Islet of Langerhans (tissue), 1 donor: Measurements from ENCODE around the gene DENND1A.
"Not testable (repeated sequence)": the region's sequence is repeated elsewhere in the genome, so short reads cannot be mapped to it uniquely, and the experiment has no call there.

Experiments used
- FAIRE-seq: peaks from one replicate; lab custom pipeline; 2011; peaks lifted over from hg19 to GRCh38; lab: Jason Lieb, UNC

DENND1A gene

GRCh38 chr9:123929870-123930831, at the start of gene DENND1A:
DENND1A (minus strand) TSS chr9:123930126; CDS start chr9:123929905, 221 bp downstream.
- no peak for FAIRE-seq

GRCh38 chr9:123978981-123979380, 49.1 kb upstream of the DENND1A start:
- FAIRE-seq = no peak

- FAIRE-seq = not testable (repeated sequence)
Measured at GRCh38 chr9:123976579-123976978, 46.7 kb upstream of the DENND1A start.

GRCh38 chr9:123975871-123976270, 45.9 kb upstream of the DENND1A start:
- no peak for FAIRE-seq

GRCh38 chr9:123974471-123974870, 44.5 kb upstream of the DENND1A start:
- no peak for FAIRE-seq

GRCh38 chr9:123973590-123974223, 43.8 kb upstream of the DENND1A start:
- no peak for FAIRE-seq

DNA sequence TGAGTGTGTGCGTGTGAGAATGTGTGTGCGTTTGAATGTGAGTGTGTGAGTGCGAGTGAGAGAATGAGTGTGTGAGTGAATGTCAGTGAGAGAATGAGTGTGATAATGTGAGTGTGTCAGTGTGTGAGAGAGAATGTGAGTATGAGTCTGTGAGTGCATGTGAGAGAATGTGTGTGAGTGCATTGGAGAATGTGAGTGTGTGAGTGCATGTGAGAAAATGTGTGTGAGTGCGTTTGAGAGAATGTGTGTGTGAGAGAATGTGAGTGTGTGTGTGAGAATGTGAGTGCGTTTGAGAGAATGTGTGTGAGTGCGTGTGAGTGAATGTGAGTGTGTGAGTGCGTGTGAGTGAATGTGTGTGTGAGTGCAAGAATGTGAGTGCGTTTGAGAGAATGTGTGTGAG, 42.7 kb upstream of the DENND1A start:
- FAIRE-seq = no peak

DNA sequence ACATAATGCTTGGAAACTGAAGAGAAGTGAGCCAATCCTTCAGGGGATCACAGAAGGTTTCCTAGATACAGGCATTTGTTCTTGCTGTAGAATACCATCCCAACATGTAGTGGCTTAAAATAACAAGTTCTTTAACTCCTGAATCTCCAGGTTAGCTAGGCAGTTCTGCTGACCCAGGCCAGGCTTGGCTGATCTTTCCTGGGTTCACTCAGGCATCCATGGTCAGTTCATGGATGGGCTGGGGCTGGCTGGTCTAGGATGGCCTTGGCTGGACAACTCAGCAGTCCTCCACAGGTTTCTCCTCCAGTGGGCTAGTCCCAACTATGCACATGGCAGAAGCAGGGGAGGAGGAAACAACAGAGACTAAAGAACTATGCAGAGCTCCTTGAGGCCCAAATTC, 37.4 kb upstream of the DENND1A start:
- FAIRE-seq = no peak

- FAIRE-seq = no peak
Measured at GRCh38 chr9:123965801-123966686, 36.1 kb upstream of the DENND1A start.

GRCh38 chr9:123964761-123965160, 34.8 kb upstream of the DENND1A start:
- no peak for FAIRE-seq

GRCh38 chr9:123960965-123961364, 31.0 kb upstream of the DENND1A start:
- FAIRE-seq = no peak

GRCh38 chr9:123960366-123960765, 30.4 kb upstream of the DENND1A start:
- no peak for FAIRE-seq

DNA sequence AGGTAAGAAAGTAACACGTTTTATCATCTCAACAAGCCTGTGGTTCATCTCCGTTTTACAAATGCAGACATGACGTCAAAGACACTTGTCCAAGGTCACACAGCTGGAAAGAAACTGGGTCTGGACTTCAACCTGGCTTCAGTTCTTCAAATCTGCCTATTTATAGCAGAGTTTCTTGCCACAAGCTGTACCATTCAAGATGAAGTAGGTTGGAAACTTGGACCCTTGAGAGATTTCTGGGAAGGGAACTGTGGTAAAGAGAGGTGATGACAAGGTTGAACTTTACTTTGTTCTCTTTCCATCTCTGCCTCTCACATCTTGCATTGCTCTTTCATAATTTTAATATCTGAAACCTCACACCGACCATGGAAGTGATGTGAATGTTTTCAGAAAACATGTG, 29.9 kb upstream of the DENND1A start:
- no peak for FAIRE-seq

DNA sequence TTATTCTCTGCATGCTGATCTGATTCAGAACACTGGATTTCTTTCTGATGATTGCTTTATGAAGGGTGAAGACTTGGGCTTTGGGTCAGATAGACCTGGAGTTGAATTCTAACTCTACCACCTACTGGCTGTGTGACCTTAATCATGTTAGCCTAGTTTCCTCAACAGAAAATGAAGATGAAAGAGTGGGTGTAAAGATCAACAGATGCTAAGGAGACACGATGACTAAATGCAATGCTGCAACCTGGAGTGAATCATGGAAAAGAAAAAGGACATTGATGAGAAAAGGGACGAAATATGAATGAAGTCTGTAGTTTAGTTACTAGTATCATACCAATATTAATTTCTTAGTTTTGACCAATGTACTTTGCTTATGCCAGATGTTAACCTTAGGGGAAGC, 27.8 kb upstream of the DENND1A start:
- no peak for FAIRE-seq

- no peak for FAIRE-seq
Measured at GRCh38 chr9:123957168-123957721, 27.3 kb upstream of the DENND1A start.

DNA sequence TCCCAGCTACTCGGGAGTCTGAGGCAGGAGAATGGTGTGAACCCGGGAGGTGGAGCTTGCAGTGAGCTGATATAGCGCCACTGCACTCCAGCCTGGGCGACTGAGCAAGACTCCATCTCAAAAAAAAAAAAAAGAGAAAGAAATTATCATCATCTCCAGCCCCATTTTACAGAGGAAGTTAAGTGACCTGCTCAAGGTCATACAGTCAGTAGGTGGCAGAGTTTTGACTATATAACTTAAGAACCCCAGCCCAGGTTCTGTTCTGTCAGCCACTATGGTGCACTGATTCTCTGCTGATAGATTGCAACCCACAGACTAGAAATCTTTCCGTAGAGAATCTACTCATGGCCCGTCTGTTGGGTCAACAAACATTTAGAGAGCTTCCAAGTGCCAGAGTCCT, 25.7 kb upstream of the DENND1A start:
- FAIRE-seq = no peak

GRCh38 chr9:123954518-123955280, 24.8 kb upstream of the DENND1A start:
- FAIRE-seq = no peak

- FAIRE-seq = no peak
Measured at GRCh38 chr9:123952641-123953495, 22.9 kb upstream of the DENND1A start.

DNA sequence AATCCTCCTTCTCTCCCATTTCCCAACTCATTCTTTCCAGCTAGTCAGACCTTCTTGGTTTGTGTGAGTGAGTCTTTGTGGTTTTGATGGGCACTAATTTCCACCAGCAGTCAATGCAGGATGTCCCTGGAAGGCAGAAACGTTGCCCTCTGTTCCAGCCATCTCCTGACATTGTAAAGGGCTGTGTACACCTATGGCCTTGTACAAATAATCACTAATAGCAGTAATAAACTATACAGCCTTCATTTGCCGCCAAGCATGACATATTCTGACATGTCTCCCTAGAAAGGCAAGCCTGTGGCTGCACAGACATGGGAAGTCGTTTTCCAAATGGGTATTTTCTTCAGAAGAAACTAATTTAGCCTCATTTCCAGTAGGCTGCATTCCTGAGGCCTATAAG, 18.4 kb upstream of the DENND1A start:
- no peak for FAIRE-seq

DNA sequence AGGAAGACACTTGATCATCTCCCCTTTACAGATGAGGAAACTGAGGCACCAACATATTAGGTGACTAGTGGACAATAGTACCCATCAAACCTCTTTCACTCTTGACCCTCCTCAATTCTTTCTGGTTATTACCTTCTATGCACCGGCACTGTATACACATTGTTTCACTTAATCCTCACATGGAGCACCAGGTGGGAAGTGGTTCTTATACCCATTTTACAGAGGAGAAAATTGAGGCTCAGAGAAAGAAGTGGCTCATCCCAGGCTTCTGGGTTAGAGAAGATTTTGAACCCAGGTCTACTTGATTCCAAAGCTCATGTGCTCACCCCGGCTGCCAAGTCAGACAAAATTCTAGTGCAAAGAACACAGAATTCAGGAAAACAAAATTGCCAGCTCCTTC, 17.4 kb upstream of the DENND1A start:
- FAIRE-seq = no peak
